HPDE6-E6E7 (cell line): Measurements from ENCODE around the gene U2AF1L4.
A peak's percentile ranks its signal among the peaks of the same experiment; 100 is the strongest.

ENCODE experiments used
- DNase-seq: peaks from one replicate; pipeline ENCODE4 v3.0.0; 2011; ENCODE audit warnings: missing footprints; ENCODE audit errors: extremely low spot score

The U2AF1L4 gene

DNA sequence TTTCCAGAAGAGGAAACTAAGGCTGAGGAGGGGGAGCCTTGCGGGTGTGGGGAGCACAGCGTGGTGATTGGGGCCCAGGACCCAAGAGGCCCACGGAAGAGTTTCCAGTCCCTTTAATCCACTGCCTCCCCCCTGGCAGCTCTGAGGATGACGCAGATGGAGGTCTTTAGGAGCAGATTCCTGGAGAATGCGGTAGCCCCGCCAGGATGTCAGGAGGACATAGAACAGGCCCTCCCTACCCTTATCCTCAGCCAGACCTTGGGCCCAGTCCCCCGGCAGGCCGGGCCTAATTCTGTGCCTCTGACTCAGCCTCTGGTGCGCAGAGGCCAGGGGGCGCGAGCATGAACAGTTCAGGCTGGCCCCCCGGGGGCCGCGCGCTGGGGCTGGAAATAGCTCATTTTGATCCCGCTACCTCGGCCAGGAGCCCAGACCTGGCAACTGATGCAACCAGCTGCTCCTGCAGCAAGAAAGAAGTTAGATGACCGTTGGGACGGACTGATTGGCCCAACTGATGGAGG is 12.1 kb upstream of the U2AF1L4 start:
- DNase-seq, result peak; percentile 29

DNA sequence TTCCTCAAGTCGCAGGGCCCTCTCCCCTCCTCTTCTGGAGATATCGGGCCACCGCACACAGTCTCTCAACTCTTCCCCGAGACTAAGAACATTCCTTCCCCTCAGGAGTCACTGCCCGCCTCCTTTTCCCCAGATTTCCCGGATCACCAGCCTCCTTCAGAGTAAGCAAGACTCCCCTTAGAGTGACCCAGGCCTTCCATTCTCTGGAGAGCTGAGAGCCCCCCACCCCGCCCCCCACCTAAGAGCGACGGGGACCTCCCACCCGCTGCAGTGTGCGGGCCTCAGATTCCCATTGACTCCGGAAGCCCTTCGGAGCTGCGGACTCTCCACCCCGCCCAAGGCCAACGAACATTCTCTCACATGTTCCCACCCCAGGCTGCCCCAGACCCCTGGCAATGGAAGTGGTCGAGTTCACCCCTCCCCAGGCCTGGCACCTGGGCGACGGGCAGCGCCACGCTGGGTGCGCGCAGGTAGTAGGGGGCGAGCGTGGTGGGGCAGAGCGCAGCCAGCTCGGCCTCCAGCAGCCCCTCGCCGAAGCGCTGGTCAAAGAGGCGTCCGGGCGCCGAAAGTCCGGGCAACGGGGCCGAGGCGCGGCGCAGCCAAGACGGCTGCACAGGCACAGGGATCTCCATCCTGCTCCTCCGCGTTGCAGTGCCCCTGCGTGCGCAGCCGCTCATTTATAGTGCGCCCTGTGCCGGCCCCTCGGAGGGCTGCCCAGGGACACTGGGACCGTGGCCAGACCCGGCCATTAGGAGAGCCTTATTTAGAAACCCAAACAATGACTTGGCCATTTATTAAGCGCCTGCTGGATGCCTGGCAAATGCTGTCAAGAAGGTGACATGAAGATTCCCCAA is 11.4 kb upstream of the U2AF1L4 start, which contains the start of gene HSPB6:
TSS of gene HSPB6 (minus strand) at position 653 of the 854 bp plus-strand sequence. CDS start at position 632, 21 bp downstream.
- no peak for DNase-seq

DNA sequence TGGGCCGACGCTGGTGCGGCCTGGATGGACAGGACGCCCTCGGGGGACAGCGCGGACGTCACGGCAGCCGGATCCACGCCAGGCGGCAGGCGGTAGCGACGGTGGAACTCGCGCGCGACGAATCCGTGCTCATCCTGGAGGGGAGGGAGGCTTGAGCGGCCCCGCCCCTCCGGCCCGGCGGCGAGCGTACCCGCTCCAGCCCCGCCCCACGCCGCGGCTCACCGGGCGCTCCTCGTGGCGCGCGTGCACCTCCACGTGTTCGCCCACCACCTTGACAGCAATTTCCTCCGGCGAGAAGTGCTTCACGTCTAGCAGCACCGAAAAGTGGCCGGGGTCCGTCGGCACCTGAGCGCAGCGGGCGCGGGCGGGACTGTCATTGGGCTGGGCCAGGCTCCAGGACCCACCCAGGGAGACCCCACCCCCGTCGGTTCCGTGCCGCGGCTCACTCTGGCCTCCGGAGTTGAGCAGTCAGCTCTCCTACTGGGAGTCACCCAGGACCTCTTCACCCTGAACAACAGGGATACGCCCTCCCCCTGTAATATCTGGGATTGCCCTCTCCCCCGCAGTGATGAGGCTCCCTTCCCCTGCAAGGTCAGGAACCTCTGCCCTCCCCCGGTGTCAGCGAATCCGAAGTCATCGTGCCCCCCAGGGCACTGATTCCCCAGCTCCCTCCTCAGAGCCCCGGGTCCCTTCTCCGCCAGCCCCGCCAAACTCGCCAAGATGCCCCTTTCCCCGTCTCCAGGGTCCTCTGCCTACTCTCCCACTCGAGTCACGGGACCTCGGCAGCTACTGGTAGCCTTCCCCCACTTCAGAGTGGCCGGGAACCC is 10.5 kb upstream of the U2AF1L4 start:
- no peak for DNase-seq

GRCh38 chr19:35755131-35755549 is 9.9 kb upstream of the U2AF1L4 start:
- no peak for DNase-seq

DNA sequence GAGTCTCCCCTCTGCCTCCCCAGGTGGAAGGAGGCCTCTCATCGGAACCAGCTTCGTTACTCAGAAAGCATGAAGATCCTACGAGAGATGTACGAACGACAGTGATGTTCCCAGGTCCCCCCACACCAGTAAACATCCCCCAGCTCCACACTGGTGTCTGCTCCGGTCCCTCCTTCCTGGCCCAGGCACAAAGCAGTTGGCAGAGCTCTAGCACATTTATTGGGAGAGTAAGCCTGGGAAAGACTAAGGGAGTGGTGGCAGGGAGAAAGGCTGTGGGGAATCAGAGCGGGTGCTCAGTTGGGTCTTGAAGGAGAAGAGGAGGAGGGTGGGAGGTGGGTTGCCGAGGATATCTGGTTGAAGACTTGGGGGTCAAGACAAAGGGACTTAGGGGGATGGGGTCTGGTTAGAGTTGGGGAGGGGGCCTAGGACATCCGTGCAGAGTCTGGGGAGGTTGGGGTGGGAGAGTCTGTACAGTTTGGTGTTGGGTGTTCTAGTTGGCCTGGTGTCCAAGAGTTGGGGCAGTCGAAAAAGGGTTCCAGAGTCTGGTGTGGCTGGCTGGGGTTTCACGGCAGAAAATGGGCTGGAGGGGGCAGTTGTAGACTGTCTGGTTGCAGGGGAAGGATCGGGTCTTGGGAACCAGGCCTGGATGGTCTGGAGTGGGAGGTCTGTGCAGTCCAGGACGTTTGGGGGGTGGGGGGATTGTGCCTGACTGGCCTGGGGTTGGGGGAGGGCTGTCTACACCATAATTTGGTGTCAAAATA is 9.3 kb upstream of the U2AF1L4 start:
- DNase-seq, result no peak

DNA sequence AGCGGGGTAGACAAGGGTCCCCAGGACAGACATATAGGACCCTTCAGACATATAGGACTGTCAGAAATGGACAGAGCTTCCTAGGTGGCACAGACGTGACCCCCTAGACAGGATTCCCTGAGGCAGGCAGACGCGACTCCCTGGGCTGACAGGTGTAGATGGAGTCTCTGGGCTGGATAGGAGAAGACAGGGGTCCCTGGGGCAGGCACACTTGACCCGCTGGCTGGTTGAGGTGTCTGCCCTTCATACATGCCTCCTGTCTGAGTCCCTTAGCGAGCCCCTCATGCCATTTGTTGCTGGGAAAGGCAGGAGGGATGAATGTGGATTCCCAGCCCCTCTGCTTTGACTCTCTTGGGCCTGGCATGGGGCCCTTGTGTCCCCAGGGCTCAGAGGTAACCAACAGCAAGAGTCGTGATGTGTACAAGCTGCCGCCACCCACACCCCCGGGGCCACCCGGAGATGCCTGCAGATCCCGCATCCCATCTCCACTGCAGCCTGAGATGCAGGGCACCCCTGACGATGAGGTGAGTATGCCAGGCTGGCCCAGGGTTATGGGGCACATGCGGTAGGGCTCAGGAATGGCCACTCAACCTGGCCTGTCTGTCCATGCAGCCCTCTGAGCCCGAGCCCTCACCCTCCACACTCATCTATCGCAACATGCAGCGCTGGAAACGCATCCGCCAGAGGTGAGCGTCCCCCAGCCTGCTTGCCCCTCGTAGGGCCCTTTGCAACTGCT is 8.6 kb upstream of the U2AF1L4 start:
- no peak for DNase-seq

DNA sequence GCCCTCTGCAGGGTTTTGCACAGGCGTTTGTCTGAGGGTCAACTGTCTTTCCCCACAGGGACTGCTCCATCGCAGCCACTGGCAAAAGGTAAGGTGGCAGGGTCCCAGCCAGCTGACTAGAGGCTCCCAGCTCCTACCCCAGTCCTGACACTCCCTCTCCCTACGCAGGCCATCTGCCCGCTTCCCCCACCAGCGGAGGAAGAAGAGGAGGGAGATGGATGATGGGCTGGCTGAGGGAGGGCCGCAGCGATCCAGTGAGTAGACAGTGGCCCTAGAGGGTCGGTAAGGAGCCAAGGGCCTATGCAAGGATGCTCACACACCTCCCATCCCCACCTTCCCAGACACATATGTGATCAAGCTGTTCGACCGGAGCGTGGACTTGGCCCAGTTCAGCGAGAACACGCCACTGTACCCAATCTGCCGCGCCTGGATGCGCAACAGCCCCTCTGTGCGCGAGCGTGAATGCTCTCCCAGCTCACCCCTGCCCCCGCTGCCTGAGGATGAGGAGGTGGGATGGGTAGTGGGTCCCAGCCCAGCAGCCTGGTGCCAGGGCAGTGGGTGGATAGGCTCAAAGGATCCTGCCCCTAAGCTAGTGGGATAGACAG is 7.6 kb upstream of the U2AF1L4 start:
- DNase-seq, result no peak

GRCh38 chr19:35751839-35752745 is 6.9 kb upstream of the U2AF1L4 start:
- no peak for DNase-seq

GRCh38 chr19:35750167-35750566 is 4.9 kb upstream of the U2AF1L4 start:
- no peak for DNase-seq

GRCh38 chr19:35748106-35749020 is 3.1 kb upstream of the U2AF1L4 start, which contains the start of gene LIN37:
Gene LIN37 (plus strand): TSS chr19:35748576. CDS start chr19:35748725, 149 bp downstream.
- DNase-seq, result peak; percentile 98

GRCh38 chr19:35746531-35746930 is 1.3 kb upstream of the U2AF1L4 start:
- no peak for DNase-seq

GRCh38 chr19:35746087-35746462 is 857 bp upstream of the U2AF1L4 start:
- no peak for DNase-seq

GRCh38 chr19:35744430-35745327 is 539 bp downstream of the U2AF1L4 start:
- peak; percentile 83 for DNase-seq

DNA sequence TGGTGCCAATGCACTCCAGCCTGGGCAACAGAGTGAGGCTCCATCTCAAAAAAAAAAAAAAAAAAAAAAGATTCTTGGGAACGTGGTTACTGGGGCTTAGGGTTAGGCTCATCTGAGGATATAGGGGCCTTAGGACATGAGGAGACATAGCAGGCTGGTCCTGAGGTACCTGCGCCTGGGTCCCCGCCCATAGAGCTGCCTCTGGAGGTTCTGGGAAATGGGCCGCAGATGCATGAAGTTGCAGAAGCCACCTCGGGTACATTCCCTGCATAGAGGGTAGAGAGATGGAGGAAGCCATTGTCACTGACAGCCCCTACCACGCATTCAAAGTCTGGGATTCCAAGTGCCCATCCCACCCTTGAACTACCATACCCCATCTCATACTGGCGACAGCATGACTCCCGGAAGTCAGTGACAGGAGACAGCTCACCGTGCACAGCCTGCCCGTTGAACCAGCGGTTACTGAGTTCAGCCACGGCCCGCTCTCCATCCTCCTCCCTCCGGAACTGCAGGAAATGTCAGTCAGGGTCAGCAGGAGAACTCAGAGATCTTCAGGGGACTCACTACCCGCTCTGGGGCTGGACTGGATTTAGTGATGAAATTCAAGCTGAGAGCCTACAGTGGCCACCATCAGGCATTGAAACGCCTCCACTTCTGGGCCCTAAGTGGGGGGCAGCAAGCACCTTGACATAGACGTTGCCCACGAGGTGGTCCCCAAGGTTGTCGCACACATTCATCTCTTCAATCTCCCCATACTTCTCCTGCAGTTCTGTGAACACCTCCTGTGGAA is 1.4 kb downstream of the U2AF1L4 start:
- DNase-seq, result no peak

DNA sequence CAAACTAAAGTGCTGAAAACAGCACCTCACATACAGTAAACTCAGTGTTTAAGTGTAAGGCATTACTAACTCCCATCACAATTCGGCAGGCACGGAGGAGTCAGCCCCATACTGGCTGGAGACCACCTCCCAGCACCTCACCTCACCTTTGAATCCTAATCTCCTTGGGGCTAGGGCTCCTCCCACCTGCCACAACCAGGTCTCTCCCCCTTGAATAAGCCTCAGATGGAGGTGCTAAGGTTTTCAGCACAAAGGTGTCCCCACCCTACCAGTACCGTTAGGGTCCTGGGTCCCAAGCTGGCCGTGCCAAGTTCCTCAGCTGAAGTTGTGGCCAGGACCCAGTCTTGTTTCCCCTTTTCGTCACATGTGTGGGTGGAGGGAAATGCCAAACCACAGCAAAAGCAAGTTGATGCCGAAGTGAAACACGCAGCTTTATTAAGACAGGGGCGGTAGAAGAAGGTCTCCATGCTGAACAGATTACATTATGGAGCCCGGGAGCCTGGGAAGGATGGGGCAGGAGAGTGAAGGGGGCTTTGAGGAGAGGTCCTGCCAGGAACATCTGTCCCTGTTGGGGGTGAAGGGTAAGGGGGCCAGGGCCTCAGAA is 3.0 kb downstream of the U2AF1L4 start, which contains the start of gene IGFLR1:
TSS of gene IGFLR1 (minus strand) at position 332 of the 604 bp plus-strand sequence. CDS start 1,272 bp downstream, outside the sequence.
- DNase-seq, result no peak

- DNase-seq, result no peak
Observed at GRCh38 chr19:35741203-35741515, 4.1 kb downstream of the U2AF1L4 start.
